Stomach (tissue), 9 donors: ENCODE data around the gene ZNF581. TPM values are rescaled to one million over a fixed set of nuclear protein-coding genes. Genes with fewer than 3 reads are reported as not detected.

Experiments
- DNase-seq, 2 donors: peaks; one replicate each; pipeline versions ENCODE4 v3.0.0 to v3.0.0-alpha.2; 2013 to 2019
- H3K27ac ChIP-seq, 5 donors: fragments of 200-600 bp in 4 of 5; sonication (generic) in 4 of 5; one replicate each; pipeline ENCODE4 v1.5.1; 2013 to 2019; ENCODE audit warnings: mild to moderate bottlenecking in 1 of 5, moderate library complexity in 1 of 5
- H3K27me3 ChIP-seq, 3 donors: fragments of 200-600 bp; sonication (generic); one replicate each; pipeline ENCODE4 v1.5.1; 2017 to 2019; ENCODE audit warnings: mixed run types in 1 of 3
- H3K36me3 ChIP-seq, 4 donors: fragments of 200-600 bp; sonication (generic); 1 replicate in 3 of 4; 2 replicates in 1 of 4; pipeline ENCODE4 v1.5.1; 2016 to 2019
- H3K4me1 ChIP-seq, 4 donors: fragments of 200-600 bp; sonication (generic); one replicate each; pipeline ENCODE4 v1.5.1; 2016 to 2019
- H3K4me3 ChIP-seq, 4 donors: fragments of 200-600 bp; sonication (generic) in 3 of 4; one replicate each; pipeline ENCODE4 v1.5.1; 2016 to 2019; ENCODE audit warnings: mild to moderate bottlenecking in 1 of 4
- H3K9me3 ChIP-seq, 4 donors: fragments of 200-600 bp; sonication (generic); one replicate each; pipeline ENCODE4 v1.5.1; 2016 to 2019
- CTCF ChIP-seq, 7 experiments: fragments of 450-650 bp in 4 of 7; fragments of 200-600 bp in 3 of 7; sonication (generic) in 3 of 7; IDR thresholded peaks; one replicate each; pipeline ENCODE4 v1.5.1; 2016 to 2019; ENCODE audit warnings: antibody characterized with exemption in 7 of 7, control low read depth in 2 of 7, mild to moderate bottlenecking in 1 of 7
- EP300 ChIP-seq: sonication (generic); formaldehyde crosslinking; IDR thresholded peaks from one replicate; pipeline ENCODE4 v1.6.1; 2017; ENCODE audit warnings: antibody characterized with exemption
- POLR2A ChIP-seq, 4 donors: fragments of 450-650 bp; IDR thresholded peaks; one replicate each; pipeline ENCODE4 v1.6.1; 2016; ENCODE audit warnings: antibody characterized with exemption in 4 of 4, control low read depth in 2 of 4, mild to moderate bottlenecking in 1 of 4, moderate library complexity in 1 of 4
- POLR2AphosphoS5 ChIP-seq, 3 donors: sonication (generic); formaldehyde crosslinking; IDR thresholded peaks; one replicate each; pipeline ENCODE4 v1.6.1; 2016; ENCODE audit warnings: antibody characterized with exemption in 3 of 3
- WGBS, 5 donors: extraction: QIAGEN DNeasy Blood & Tissue Kit in 3 of 5; methylation state at CpG; one replicate each; pipeline versions ENCODE4 v1.1.5 to v1.1.7; 2013 to 2018; 5-methylcytosine and 5-hydroxymethylcytosine counted together
- intact Hi-C: fragments of 100-400 bp; cut with DNase I; formaldehyde crosslinking; loops from one replicate; pipeline ENCODE4 v1.15.1; 2023; ENCODE audit warnings: low total_unique reads
- polyA plus RNA-seq, 3 donors: library from polyadenylated mRNA; stranded (reverse); fragments of 200-250 nt; gene quantifications; one replicate each; pipeline ENCODE4 v1.2.3, GENCODE V29; 2013
- total RNA-seq, 5 donors: library from RNA; depleted of rRNA; stranded (reverse); fragments of >200 nt; gene quantifications; one replicate each; pipeline versions ENCODE4 v1.1.0 to v1.2.3, GENCODE V29; 2014 to 2016
- donor health status: healthy with polysubstance abuse.
- donor health status: Bipolar disorder and iron deficiency.
- donor health status: healthy.

ZNF581 gene
- total and polyA plus RNA-seq, 8 donors: 2.2 to 27.8 (median 11.3) TPM

GRCh38 chr19:55654323-55654867, 10.9 kb downstream of the ZNF581 start:
- H3K27me3 ChIP-seq: no peaks in the 10 kb centered on the region
- no peaks in the 10 kb centered on the region for H3K9me3 ChIP-seq
- peaks cover 4 to 37% (median 25%) of the 10 kb centered on the region in 4 donors for H3K36me3 ChIP-seq
- WGBS, 5 donors: 0% methylated on average over 45 to 52 of the region's 52 CpGs
- peak overlapping the region; percentile 68 to 96 (median 82) for H3K4me3 ChIP-seq
- H3K4me1 ChIP-seq: peaks cover 44 to 67% (median 57%) of the 10 kb centered on the region in 4 donors
- intact Hi-C loops: no loop called here
- TF ChIP-seq EP300: no peak
- no peak for TF ChIP-seq POLR2AphosphoS5 (IDR thresholded peaks at IDR 0.05)
- TF ChIP-seq CTCF (IDR thresholded peaks at IDR 0.05): no peak
- TF ChIP-seq POLR2A (IDR thresholded peaks at IDR 0.05): no peak
- peak overlapping the region; percentile 94 to 98 (median 97) for H3K27ac ChIP-seq
- peak; percentile 100 for DNase-seq

GRCh38 chr19:55654868-55655647, 11.6 kb downstream of the ZNF581 start, which contains the start of gene U2AF2:
TSS of gene U2AF2 (plus strand) at chr19:55655035. CDS start at chr19:55655105, 70 bp downstream.
- DNase-seq: peak; percentile 97 to 98
- H3K36me3 ChIP-seq: peaks cover 7 to 44% (median 32%) of the 10 kb centered on the region in 4 donors
- 0 to 1% (median 0%) methylated on average over 38 to 95 of the region's 95 CpGs for WGBS, 5 donors
- peak within 1 kb of the TSS; percentile 68 to 96 (median 82) for H3K4me3 ChIP-seq
- H3K27me3 ChIP-seq: no peaks in the 10 kb centered on the region
- peak within 1 kb of the TSS; percentile 94 to 98 (median 97) for H3K27ac ChIP-seq
- H3K9me3 ChIP-seq: no peaks in the 10 kb centered on the region
- intact Hi-C loops: no loop called here
- H3K4me1 ChIP-seq: peaks cover 49 to 67% (median 58%) of the 10 kb centered on the region in 4 donors
- TF ChIP-seq POLR2AphosphoS5 (IDR thresholded peaks at IDR 0.05): peak in 2 of 3 donors; percentile 68 to 83
- TF ChIP-seq CTCF (IDR thresholded peaks at IDR 0.05): no peak

- Histone ChIP-seq H3K4me3 (peak overlapping the region; percentile 68 to 96 (median 82)), H3K36me3 (peaks cover 13 to 47% (median 36%) of the 10 kb centered on the region in 4 donors), H3K4me1 (peaks cover 49 to 67% (median 62%) of the 10 kb centered on the region in 4 donors), H3K27ac (peak overlapping the region; percentile 94 to 98 (median 97)), H3K27me3 (no peaks in the 10 kb centered on the region), H3K9me3 (no peaks in the 10 kb centered on the region)
- intact Hi-C loops: no loop called here
- WGBS, 5 donors: 0 to 1% (median 0%) methylated on average over 19 of the region's 19 CpGs
- TF ChIP-seq EP300 (no peak), POLR2A (IDR thresholded peaks at IDR 0.05) (no peak), CTCF (IDR thresholded peaks at IDR 0.05) (no peak), POLR2AphosphoS5 (IDR thresholded peaks at IDR 0.05) (no peak)
- DNase-seq: no peak
Measured at GRCh38 chr19:55655648-55656040, 12.2 kb downstream of the ZNF581 start.

GRCh38 chr19:55656552-55656951, 13.1 kb downstream of the ZNF581 start:
- WGBS, 5 donors: 27 to 46% (median 37%) methylated on average over 7 of the region's 7 CpGs
- TF ChIP-seq EP300: no peak
- TF ChIP-seq POLR2A (IDR thresholded peaks at IDR 0.05): no peak
- no peak for TF ChIP-seq CTCF (IDR thresholded peaks at IDR 0.05)
- no peak for TF ChIP-seq POLR2AphosphoS5 (IDR thresholded peaks at IDR 0.05)
- Histone ChIP-seq H3K27ac (peak overlapping the region in 1 of 5 donors; percentile 98), H3K4me3 (peak overlapping the region; percentile 68 to 96 (median 82)), H3K27me3 (no peaks in the 10 kb centered on the region), H3K4me1 (peaks cover 49 to 72% (median 62%) of the 10 kb centered on the region in 4 donors), H3K36me3 (peaks cover 22 to 47% (median 40%) of the 10 kb centered on the region in 4 donors), H3K9me3 (no peaks in the 10 kb centered on the region)
- DNase-seq: no peak
- intact Hi-C loops: no loop called here
